Left lung (tissue), 10 donors: ENCODE measurements around the gene MARK1. TPM values are rescaled to one million over a fixed set of nuclear protein-coding genes. Genes with fewer than 3 reads are reported as not detected.
"Not testable (repeated sequence)": the region's sequence is repeated elsewhere in the genome, so short reads cannot be mapped to it uniquely, and the experiment has no call there.

ENCODE experiments used
- ATAC-seq: fragments of 200-7000 bp; cut with Tn5 transposase; one replicate; pipeline ENCODE4 v1.9.1; 2020; ENCODE audit warnings: moderate library complexity
- DNase-seq, 4 donors: peaks; one replicate each; pipeline ENCODE4 v3.0.0-alpha.2; 2013 to 2020
- H3K27ac ChIP-seq, 2 donors: fragments of 200-600 bp; sonication (generic) in 1 of 2; one replicate each; pipeline versions ENCODE4 v1.5.0 to v1.8.0; 2020 to 2021
- H3K27me3 ChIP-seq, 2 donors: fragments of 200-600 bp; sonication (generic) in 1 of 2; one replicate each; pipeline versions ENCODE4 v1.5.0 to v1.8.0; 2020 to 2021
- H3K36me3 ChIP-seq, 2 donors: fragments of 200-600 bp; sonication (generic) in 1 of 2; one replicate each; pipeline versions ENCODE4 v1.5.0 to v1.8.0; 2020 to 2021
- H3K4me1 ChIP-seq, 2 donors: fragments of 200-600 bp; one replicate each; pipeline ENCODE4 v1.8.0; 2021
- H3K4me3 ChIP-seq, 2 donors: fragments of 200-600 bp; sonication (generic) in 1 of 2; one replicate each; pipeline versions ENCODE4 v1.5.0 to v1.8.0; 2020 to 2021; ENCODE audit warnings: mild to moderate bottlenecking in 1 of 2
- H3K9me3 ChIP-seq, 2 donors: fragments of 200-600 bp; sonication (generic) in 1 of 2; one replicate each; pipeline versions ENCODE4 v1.5.0 to v1.8.0; 2020 to 2021
- intact Hi-C, 2 donors: fragments of 100-400 bp; cut with DNase I; formaldehyde crosslinking; loops; one replicate each; pipeline versions ENCODE4 v1.11.2 to v1.14.2; 2022
- polyA plus RNA-seq, 6 donors: library from polyadenylated mRNA; unstranded; fragments of 120-200 nt; gene quantifications; one replicate each; pipeline ENCODE4 v1.2.1, GENCODE V29; 2013; ENCODE audit not compliant: insufficient read length in 6 of 6
- total RNA-seq, 2 donors: library from RNA; stranded (reverse); fragmentation: NEBNext Ultra II Directional; extraction: Animal tissue kit (Norgen Biotek cat#: 25700); gene quantifications; one replicate each; pipeline ENCODE4 v1.2.1, GENCODE V29; 2021
- TF ChIP-seq, protein P1 (sequence below), 2 donors: fragments of 200-600 bp; sonication (generic) in 1 of 2; IDR thresholded peaks; one replicate each; pipeline versions ENCODE4 v1.5.0 to v1.8.0; 2021; ENCODE audit warnings: antibody characterized with exemption in 2 of 2
- donor health status: DM: no; HTN: yes; CAD: no.
- donor health status: DM: no; HTN: no; CAD: no.

Gene MARK1
- total and polyA plus RNA-seq, 8 donors = 3.1 to 9.7 (median 8.6) TPM

DNA sequence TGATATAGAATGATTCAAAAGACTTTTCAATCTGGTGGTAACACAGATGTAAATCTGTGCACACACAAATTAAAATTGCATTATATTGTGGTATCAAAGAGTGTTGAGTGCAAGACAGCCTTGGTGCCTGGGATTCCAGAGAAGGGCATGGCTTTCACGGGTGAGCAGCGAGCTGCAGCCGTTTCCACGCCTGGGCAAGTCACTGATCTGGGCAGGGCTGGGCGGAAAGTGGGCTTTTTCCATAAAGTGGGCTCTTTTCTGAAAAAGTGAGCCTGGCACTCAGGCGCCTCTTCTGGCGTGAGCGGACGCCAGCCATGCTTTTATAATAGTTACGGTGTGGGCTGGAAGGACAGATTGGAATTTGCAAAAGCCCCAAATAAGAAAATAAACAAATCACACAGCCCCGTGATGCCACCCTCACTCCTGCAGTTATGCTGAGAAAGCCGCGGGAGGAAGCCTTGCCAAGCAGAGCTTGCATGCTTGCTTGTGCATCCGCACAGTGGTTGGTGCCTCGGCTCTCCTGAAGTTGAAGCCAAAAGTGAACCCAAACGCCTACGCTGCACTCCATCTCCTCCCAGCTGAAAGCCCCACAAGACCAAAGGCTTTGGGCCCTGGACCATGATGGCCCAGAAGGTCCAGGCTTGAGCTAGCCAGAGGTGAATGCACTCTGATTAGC, 155.1 kb downstream of the MARK1 start:
- Histone ChIP-seq H3K4me3 (no peak overlapping the region), H3K9me3 (no peaks in the 10 kb centered on the region), H3K4me1 (peaks cover 0 to 11% of the 10 kb centered on the region in 2 donors), H3K27me3 (no peaks in the 10 kb centered on the region), H3K36me3 (no peaks in the 10 kb centered on the region), H3K27ac (no peak overlapping the region)
- peak in 1 of 4 donors; percentile 63 for DNase-seq
- intact Hi-C loops = loop anchor here in 1 of 2 donors (10.0 kb wide), 1 partner anchor 92 kb away; no protein-coding TSS in a partner anchor
- ATAC-seq = no peak
- TF ChIP-seq, protein P1, sequence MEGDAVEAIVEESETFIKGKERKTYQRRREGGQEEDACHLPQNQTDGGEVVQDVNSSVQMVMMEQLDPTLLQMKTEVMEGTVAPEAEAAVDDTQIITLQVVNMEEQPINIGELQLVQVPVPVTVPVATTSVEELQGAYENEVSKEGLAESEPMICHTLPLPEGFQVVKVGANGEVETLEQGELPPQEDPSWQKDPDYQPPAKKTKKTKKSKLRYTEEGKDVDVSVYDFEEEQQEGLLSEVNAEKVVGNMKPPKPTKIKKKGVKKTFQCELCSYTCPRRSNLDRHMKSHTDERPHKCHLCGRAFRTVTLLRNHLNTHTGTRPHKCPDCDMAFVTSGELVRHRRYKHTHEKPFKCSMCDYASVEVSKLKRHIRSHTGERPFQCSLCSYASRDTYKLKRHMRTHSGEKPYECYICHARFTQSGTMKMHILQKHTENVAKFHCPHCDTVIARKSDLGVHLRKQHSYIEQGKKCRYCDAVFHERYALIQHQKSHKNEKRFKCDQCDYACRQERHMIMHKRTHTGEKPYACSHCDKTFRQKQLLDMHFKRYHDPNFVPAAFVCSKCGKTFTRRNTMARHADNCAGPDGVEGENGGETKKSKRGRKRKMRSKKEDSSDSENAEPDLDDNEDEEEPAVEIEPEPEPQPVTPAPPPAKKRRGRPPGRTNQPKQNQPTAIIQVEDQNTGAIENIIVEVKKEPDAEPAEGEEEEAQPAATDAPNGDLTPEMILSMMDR (IDR thresholded peaks at IDR 0.05) = no peak

DNA sequence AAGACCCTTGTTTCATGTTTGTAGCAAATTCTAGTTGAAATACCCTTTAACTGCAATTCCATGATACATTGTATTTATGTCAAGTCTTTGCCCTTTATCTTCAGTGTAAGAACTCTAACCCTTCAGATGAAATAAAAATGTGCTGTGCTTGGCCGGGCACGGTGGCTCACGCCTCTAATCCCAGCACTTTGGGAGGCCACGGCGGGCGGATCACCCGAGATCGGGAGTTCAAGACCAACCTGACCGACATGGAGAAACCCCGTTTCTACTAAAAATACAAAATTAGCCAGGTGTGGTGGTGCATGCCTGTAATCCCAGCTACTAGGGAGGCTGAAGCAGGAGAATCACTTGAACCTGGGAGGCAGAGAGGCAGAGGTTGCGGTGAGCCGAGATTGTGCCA, 155.8 kb downstream of the MARK1 start:
- DNase-seq = peak in 1 of 4 donors; percentile 68
- not testable (repeated sequence) for H3K36me3 ChIP-seq, H3K27ac ChIP-seq, ATAC-seq, H3K9me3 ChIP-seq, H3K4me3 ChIP-seq, H3K27me3 ChIP-seq
- intact Hi-C loops = loop anchor here in 1 of 2 donors (10.0 kb wide), 1 partner anchor 91 kb away; no protein-coding TSS in a partner anchor
- H3K4me1 ChIP-seq = peaks cover 0 to 11% of the 10 kb centered on the region in 2 donors

DNA sequence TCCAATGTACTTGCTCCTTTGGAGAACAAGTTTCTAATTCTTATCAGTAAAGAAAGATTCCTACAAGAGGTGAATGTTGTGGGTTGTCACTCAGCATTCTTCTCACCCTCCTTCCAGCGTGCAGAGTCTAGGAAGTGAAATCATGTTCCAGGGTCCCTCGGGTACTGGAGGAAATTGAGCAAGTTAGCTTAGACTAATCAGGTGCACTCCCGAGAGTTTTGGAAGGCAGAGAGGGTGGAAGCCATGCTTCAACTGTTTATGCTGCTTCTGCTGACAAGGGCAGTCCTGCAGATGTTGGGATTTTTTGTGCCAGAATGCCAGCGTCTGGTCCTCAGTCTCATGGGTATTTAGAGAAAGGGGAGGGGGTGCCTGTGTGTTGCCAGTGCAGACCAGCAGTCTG, 157.0 kb downstream of the MARK1 start:
- ATAC-seq (no peak), DNase-seq (no peak)
- Histone ChIP-seq H3K4me3 (no peak overlapping the region), H3K27ac (no peak overlapping the region), H3K4me1 (peaks cover 0 to 13% of the 10 kb centered on the region in 2 donors), H3K36me3 (no peaks in the 10 kb centered on the region), H3K9me3 (no peaks in the 10 kb centered on the region), H3K27me3 (peaks cover 0 to 2% of the 10 kb centered on the region in 2 donors)
- TF ChIP-seq, protein P1 (IDR thresholded peaks at IDR 0.05) = no peak
- intact Hi-C loops = loop anchor here in 1 of 2 donors (10.0 kb wide), 1 partner anchor 90 kb away; no protein-coding TSS in a partner anchor

DNA sequence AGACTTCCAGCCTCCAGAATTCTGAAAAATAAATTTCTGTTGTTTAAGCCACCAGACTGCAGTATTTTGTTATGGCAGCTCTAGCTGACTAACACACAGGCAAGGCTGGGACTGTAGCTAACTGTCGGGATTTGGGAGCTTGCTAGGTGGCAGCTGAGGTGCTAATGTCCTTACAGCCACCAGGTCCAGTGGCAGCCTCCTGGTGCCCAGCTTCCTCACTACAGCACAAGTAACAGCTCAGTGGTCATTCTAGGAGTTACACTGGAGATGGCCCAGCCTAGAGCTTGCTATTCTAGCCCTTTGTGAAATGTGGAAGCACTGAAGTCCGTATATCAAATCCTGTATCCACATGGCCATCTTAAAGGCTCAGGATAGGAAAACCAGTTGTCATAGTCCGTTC, 157.9 kb downstream of the MARK1 start:
- Histone ChIP-seq H3K4me1 (peaks cover 0 to 11% of the 10 kb centered on the region in 2 donors), H3K36me3 (no peaks in the 10 kb centered on the region), H3K27me3 (peaks cover 0 to 12% of the 10 kb centered on the region in 2 donors), H3K27ac (no peak overlapping the region), H3K4me3 (no peak overlapping the region), H3K9me3 (no peaks in the 10 kb centered on the region)
- DNase-seq = no peak
- no peak for ATAC-seq
- intact Hi-C loops = loop anchor here in 1 of 2 donors (10.0 kb wide), 1 partner anchor 89 kb away; no protein-coding TSS in a partner anchor
- TF ChIP-seq, protein P1 (IDR thresholded peaks at IDR 0.05) = no peak

DNA sequence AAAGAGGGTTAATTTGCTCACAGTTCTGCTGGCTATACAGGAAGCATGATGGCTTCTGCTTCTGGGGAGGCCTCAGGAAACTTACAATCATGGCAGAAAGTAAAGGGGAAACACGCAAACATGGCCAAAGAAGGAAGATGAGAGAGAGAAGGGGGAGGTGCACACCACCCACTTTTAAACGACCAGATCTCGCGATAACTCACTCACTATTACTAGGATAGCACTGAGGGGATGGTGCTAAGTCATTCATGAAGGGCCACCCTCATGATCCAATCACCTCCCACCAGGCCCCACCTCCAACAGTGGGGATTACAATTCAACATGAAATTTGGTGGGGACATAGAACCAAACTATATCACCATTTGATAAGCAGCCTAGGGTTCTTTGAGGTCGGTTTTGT, 159.9 kb downstream of the MARK1 start:
- ATAC-seq (no peak), DNase-seq (no peak)
- Histone ChIP-seq H3K9me3 (no peaks in the 10 kb centered on the region), H3K27ac (no peak overlapping the region), H3K4me3 (no peak overlapping the region), H3K27me3 (peaks cover 0 to 26% of the 10 kb centered on the region in 2 donors), H3K36me3 (no peaks in the 10 kb centered on the region), H3K4me1 (peaks cover 0 to 22% of the 10 kb centered on the region in 2 donors)
- TF ChIP-seq, protein P1 (IDR thresholded peaks at IDR 0.05) = no peak
- intact Hi-C loops = loop anchor here in 1 of 2 donors (10.0 kb wide), 1 partner anchor 87 kb away; no protein-coding TSS in a partner anchor
